ENCODE data around the gene POLD4. TPM values are rescaled to one million over a fixed set of nuclear protein-coding genes. Genes with fewer than 3 reads are reported as not detected.
A peak's percentile ranks its signal among the peaks of the same experiment; 100 is the strongest.

The POLD4 gene
- total and polyA plus RNA-seq, 9 donors, result 12.5 to 87.8 (median 47.2) TPM

DNA sequence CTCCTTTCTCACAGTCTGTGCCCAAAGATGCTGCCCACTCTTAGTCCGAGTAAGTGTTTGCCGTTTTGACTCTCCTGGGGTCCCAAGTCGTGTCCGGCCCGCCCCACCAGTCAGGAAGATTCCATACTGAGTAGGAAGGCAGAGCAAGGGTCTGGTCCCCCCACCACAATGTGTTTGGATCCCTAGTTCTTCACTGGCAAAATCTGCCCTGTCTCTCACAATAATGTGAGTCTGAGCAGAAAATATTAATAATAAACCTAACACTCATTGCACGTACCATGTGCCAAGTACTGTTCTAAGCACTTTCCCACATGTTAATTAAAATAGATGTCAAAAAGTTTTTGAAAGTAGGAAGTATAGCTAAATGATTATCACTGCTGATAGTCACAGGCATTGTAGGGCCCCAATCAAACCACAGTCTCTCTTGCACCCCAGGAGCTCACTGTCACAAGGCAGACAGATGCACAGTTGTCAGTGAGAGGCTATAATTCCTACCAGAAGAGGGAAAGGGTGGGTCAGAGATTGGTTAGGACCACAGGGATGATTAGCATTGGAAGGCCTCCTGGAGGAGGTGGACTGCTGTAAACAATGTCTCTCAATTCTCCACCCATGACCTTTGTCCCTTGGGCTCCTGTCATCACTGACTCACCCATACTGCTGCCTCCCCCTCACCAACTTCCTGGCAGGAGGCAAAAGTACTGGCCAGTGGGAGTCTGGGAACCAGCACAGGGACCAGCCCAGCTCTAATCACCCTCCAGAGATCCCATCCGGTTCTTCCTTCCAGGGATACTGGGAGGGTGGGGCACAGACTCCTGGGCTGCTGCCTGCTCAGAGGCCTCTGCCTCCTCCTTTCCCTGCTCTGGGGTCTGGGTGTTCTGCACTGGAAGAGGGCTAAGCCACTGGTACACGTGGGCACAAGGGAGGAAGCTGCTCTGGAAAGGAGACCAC is 1.0 kb upstream of the POLD4 start:
- Histone ChIP-seq H3K27ac (peak overlapping the region; percentile 96 to 98), H3K9me3 (no peaks in the 10 kb centered on the region), H3K4me3 (peak overlapping the region; percentile 61), H3K4me1 (ENCODE audit: insufficient read depth) (peaks cover 22% of the 10 kb centered on the region), H3K36me3 (no peaks in the 10 kb centered on the region), H3K27me3 (no peaks in the 10 kb centered on the region)
- intact Hi-C loops (cut with DNase I), result loop anchor here in 2 of 4 donors (5.0 kb wide), 2 partner anchors 33 to 148 kb away; no protein-coding TSS in a partner anchor
- TF ChIP-seq, protein P1, sequence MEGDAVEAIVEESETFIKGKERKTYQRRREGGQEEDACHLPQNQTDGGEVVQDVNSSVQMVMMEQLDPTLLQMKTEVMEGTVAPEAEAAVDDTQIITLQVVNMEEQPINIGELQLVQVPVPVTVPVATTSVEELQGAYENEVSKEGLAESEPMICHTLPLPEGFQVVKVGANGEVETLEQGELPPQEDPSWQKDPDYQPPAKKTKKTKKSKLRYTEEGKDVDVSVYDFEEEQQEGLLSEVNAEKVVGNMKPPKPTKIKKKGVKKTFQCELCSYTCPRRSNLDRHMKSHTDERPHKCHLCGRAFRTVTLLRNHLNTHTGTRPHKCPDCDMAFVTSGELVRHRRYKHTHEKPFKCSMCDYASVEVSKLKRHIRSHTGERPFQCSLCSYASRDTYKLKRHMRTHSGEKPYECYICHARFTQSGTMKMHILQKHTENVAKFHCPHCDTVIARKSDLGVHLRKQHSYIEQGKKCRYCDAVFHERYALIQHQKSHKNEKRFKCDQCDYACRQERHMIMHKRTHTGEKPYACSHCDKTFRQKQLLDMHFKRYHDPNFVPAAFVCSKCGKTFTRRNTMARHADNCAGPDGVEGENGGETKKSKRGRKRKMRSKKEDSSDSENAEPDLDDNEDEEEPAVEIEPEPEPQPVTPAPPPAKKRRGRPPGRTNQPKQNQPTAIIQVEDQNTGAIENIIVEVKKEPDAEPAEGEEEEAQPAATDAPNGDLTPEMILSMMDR (IDR thresholded peaks at IDR 0.05), result peak in 2 of 3 donors; percentile 7 to 30
- TF ChIP-seq POLR2A (IDR thresholded peaks at IDR 0.05) (peak; percentile 22), EP300 (IDR thresholded peaks at IDR 0.05) (peak; percentile 93)
- peak; percentile 71 to 85 (median 76) for DNase-seq
- WGBS, 3 donors, result 3 to 6% (median 4%) methylated on average over 8 of the region's 8 CpGs

GRCh38 chr11:67352546-67353316 is 615 bp downstream of the POLD4 start:
- intact Hi-C loops (cut with DNase I), result loop anchor here in 1 of 4 donors (2.0 to 5.0 kb wide), 2 partner anchors 35 to 156 kb away; partner anchors contain the start of gene CDK2AP2
- WGBS, 3 donors, result 5 to 8% (median 6%) methylated on average over 25 of the region's 25 CpGs
- peak in 4 of 5 donors; percentile 56 to 65 (median 62) for DNase-seq
- TF ChIP-seq EP300 (IDR thresholded peaks at IDR 0.05) (no peak), POLR2A (IDR thresholded peaks at IDR 0.05) (no peak)
- TF ChIP-seq, protein P1 (IDR thresholded peaks at IDR 0.05), result no peak
- H3K27ac ChIP-seq, result peak overlapping the region; percentile 96 to 98
- H3K4me1 ChIP-seq (ENCODE audit: insufficient read depth), result peaks cover 22% of the 10 kb centered on the region
- peak overlapping the region; percentile 61 for H3K4me3 ChIP-seq
- no peaks in the 10 kb centered on the region for H3K9me3 ChIP-seq
- no peaks in the 10 kb centered on the region for H3K36me3 ChIP-seq
- H3K27me3 ChIP-seq, result no peaks in the 10 kb centered on the region

DNA sequence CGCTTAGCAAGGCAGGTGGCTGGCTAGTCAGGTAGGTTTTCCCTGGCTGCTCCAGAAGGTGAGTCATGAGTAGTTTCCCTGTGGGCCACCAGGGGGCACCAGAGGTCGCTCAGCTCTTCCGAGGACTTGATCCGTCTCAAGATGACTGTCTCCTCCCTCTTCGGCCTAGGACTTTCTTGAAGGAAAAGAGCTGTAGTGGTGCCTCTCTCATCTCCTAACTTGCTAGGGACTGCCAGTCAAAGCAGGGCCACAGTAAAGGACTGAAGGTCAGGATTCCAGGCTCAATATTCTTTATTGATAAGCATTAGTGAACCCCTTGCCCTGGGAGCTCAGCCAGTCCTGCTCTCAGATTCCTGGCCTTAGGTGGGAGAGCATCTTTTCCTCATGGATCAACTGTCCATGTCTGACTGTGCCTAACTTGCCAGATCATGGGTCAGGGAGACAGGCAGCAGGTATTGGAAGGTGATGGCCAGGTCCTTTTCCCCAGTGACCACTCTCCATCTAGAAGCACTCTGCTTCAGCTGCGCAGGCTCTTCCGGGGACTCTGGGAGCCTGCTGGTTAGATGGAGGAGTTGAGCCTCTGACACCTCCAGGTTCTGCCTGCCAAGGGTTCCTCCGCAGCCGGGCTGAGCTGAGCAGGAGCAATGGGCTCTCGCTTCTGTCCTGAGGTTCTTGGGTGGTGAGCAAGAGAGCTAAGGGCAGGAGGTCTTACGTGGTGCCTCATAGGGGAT is 1.9 kb downstream of the POLD4 start:
- peaks cover 17% of the 10 kb centered on the region for H3K4me1 ChIP-seq (ENCODE audit: insufficient read depth)

More for the DNA sequence above, 1.9 kb downstream of the POLD4 start:
- Histone ChIP-seq H3K36me3 (no peaks in the 10 kb centered on the region), H3K4me3 (no peak overlapping the region), H3K9me3 (no peaks in the 10 kb centered on the region), H3K27ac (peak overlapping the region in 1 of 2 donors; percentile 36), H3K27me3 (no peaks in the 10 kb centered on the region)
- 54 to 57% (median 54%) methylated on average over 11 of the region's 11 CpGs for WGBS, 3 donors
- intact Hi-C loops (cut with DNase I), result loop anchor here in 1 of 4 donors (2.0 to 5.0 kb wide), 2 partner anchors 36 to 157 kb away; partner anchors contain the start of gene CDK2AP2
- no peak for TF ChIP-seq EP300 (IDR thresholded peaks at IDR 0.05)
- TF ChIP-seq, protein P1 (IDR thresholded peaks at IDR 0.05), result peak; percentile 83 to 87 (median 84)
- peak in 4 of 5 donors; percentile 65 to 78 (median 74) for DNase-seq
